Astrocyte of the cerebellum (primary cell): ENCODE measurements around the gene DPP4.
"Not testable (repeated sequence)": the region's sequence is repeated elsewhere in the genome, so short reads cannot be mapped to it uniquely, and the experiment has no call there.

Source experiments
- DNase-seq: peaks from one replicate; pipeline ENCODE4 v3.0.0-alpha.2; 2011; ENCODE audit warnings: low read depth
- H3K4me3 ChIP-seq: 2 replicates; pipeline ENCODE4 v1.5.1; 2011; ENCODE audit warnings: mild to moderate bottlenecking, low read depth, low read length, moderate library complexity
- in situ Hi-C: cut with HindIII; loops from 2 replicates; pipeline ENCODE4 v1.10.0; 2017; ENCODE audit warnings: low sequenced_read_pairs
- TF ChIP-seq, protein P1 (sequence below): IDR thresholded peaks from 2 replicates; pipeline ENCODE4 v1.5.1; 2012; ENCODE audit warnings: low read length, low read depth, moderate library complexity, mild to moderate bottlenecking; ENCODE audit errors: missing control alignments

DPP4 gene

DNA sequence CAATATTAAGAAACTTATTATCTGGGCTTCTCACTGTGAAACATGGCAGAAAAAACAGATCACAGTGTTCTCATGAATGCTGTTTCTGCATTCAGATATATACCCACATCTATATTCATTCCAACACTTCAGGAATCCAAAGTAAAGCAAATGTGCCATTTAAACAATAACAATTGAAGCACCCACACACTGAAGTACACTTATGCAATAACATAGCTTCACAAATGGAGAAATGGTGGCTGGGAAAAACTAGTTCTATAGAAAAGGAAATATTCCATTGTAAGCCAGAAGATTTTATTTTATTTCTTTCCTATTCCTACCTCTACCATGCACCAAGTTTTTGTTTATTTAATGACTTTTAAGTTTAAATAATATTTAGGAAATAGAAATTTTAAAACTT lies 111.9 kb downstream of the DPP4 start:
- TF ChIP-seq, protein P1, sequence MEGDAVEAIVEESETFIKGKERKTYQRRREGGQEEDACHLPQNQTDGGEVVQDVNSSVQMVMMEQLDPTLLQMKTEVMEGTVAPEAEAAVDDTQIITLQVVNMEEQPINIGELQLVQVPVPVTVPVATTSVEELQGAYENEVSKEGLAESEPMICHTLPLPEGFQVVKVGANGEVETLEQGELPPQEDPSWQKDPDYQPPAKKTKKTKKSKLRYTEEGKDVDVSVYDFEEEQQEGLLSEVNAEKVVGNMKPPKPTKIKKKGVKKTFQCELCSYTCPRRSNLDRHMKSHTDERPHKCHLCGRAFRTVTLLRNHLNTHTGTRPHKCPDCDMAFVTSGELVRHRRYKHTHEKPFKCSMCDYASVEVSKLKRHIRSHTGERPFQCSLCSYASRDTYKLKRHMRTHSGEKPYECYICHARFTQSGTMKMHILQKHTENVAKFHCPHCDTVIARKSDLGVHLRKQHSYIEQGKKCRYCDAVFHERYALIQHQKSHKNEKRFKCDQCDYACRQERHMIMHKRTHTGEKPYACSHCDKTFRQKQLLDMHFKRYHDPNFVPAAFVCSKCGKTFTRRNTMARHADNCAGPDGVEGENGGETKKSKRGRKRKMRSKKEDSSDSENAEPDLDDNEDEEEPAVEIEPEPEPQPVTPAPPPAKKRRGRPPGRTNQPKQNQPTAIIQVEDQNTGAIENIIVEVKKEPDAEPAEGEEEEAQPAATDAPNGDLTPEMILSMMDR, result no peak
- in situ Hi-C loops, result no loop called here
- DNase-seq, result no peak
- H3K4me3 ChIP-seq, result no peak overlapping the region

DNA sequence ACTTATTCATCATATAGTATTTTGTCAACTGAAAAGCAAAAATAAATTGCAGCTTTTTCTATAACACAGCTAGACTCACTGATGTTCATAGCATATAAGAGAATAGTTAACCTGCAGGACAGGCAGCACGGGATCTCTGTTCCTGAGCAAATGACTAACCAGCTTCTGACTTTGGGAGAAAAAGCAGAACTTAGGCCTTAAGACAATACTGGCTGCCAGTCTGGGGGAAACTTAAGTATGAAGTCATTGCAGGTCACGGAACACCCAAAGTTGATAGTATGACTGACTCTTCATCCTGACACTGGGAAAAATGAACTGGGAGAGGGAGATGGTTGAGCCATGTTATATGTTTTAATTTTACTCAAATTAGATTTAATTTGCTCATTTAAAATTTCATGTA lies 113.0 kb downstream of the DPP4 start:
- no peak for DNase-seq
- no peak overlapping the region for H3K4me3 ChIP-seq
- TF ChIP-seq, protein P1, result no peak
- in situ Hi-C loops, result no loop called here

DNA sequence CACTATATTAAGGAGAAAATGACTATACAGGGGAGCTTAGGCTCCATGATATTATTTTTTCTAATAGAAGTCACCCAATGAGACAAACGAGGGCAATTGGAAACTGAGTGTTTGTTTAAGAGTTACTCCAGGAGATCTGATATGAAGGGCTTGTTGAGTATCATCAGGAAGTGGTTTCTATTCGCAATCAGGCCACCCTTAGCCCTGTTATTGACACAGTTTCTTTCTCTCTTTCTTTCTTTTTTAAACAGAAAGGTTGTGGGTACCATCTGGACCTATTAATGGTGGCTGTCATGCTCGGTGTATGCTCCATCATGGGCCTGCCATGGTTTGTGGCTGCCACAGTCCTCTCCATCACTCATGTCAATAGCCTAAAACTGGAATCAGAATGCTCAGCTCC lies 117.3 kb downstream of the DPP4 start:
- DNase-seq, result no peak
- TF ChIP-seq, protein P1, result no peak
- H3K4me3 ChIP-seq, result no peak overlapping the region
- in situ Hi-C loops, result no loop called here

DNA sequence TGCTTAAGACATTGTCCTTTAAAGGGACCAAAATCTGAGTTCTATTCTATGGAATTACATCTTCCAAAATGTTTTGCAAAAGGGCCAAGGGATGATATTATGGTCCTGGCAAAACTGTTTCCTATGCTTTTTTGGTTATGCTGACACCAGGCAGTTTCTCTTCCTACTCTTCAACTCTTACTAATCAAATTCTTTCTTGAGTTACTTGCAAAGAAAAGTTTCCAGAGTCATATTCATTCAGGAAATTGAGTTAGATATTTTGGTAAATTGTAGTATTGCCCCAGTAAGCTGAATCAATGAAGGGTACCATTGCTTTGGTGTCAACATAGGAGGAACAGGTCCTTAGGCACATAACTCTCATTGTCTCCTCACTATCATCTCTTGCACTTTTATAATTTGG lies 118.8 kb downstream of the DPP4 start:
- in situ Hi-C loops, result no loop called here
- DNase-seq, result no peak
- TF ChIP-seq, protein P1, result no peak
- H3K4me3 ChIP-seq, result no peak overlapping the region

DNA sequence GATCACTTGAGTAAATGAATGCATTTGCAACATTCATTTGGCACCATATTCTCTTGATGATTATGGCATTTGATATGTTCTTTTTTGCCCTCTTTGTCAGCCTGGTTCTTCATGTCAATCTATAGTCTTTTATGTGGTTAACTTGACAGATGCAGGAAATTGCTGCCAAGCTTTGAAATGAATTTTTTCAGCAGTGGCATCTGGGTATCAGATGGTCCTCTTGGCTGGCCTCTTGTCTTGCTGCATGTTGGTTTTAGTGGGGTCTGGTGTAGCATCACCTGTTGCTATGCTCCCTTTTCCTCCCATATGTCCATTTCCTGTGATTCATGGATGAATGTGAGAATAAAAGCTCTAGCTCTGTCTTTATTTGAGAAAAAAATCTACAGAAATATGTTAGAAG lies 119.9 kb downstream of the DPP4 start:
- no peak for DNase-seq
- in situ Hi-C loops, result no loop called here
- no peak overlapping the region for H3K4me3 ChIP-seq
- TF ChIP-seq, protein P1, result no peak

DNA sequence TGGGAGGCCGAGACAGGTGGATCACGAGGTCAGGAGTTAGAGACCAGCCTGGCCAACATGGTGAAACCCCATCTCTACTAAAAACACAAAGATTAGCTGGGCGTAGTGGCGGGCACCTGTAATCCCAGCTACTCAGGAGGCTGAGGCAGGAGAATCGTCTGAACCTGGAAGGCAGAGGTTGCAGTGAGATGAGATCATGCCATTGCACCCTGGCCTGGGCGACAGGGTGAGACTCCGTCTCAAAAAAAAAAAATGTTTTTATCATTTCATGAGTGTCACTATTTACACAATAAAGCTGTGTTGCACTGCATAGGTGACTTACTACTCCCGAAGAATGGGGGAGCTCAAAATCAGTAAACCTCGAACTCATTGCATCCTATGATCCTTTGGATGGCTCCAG lies 120.6 kb downstream of the DPP4 start:
- H3K4me3 ChIP-seq, DNase-seq, in situ Hi-C loops: not testable (repeated sequence)

DNA sequence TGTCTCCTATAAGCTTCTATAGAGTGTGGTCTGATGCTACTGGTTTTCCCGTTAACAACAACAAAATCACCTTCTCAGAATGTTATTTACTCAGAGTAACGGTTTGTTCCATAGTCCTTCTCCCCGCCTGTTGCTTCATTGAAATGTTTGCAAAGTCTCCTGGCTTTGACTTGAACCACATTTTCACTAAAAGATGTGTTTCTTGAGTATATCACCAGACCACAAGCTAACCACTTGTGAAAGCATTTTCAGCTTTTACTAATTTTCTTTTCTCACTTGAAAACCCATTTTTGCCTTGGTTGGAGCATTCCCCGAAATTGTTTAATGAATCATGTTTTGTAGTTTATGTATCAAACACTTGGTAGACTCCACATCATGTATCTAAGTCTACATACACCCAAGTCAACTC lies 121.2 kb downstream of the DPP4 start:
- DNase-seq, result no peak

More for the DNA sequence above, 121.2 kb downstream of the DPP4 start:
- in situ Hi-C loops, result no loop called here
- H3K4me3 ChIP-seq, result no peak overlapping the region
- TF ChIP-seq, protein P1, result no peak
